Breast epithelium (tissue), 4 donors: ENCODE measurements around the gene LHFPL3. TPM values are rescaled to one million over a fixed set of nuclear protein-coding genes. Genes with fewer than 3 reads are reported as not detected.

ENCODE experiments used
- DNase-seq, 2 donors: peaks; one replicate each; pipeline ENCODE4 v3.0.0-alpha.2; 2019; ENCODE audit warnings: low spot score in 2 of 2
- H3K27ac ChIP-seq, 2 donors: fragments of 200-600 bp; sonication (generic) in 1 of 2; one replicate each; pipeline ENCODE4 v1.5.1; 2016 to 2019; ENCODE audit warnings: mild to moderate bottlenecking in 1 of 2
- H3K27me3 ChIP-seq, 2 donors: fragments of 200-600 bp; sonication (generic) in 1 of 2; one replicate each; pipeline versions ENCODE4 v1.5.1 to v1.6.0; 2017 to 2019; ENCODE audit warnings: control low read depth in 1 of 2, mild to moderate bottlenecking in 1 of 2
- H3K36me3 ChIP-seq: fragments of 200-600 bp; one replicate; pipeline ENCODE4 v1.5.1; 2019
- H3K4me1 ChIP-seq, 2 donors: fragments of 200-600 bp; sonication (generic); one replicate each; pipeline ENCODE4 v1.5.1; 2016 to 2019; ENCODE audit warnings: control low read depth in 1 of 2
- H3K4me3 ChIP-seq, 3 donors: fragments of 200-600 bp; sonication (generic); 1 replicate in 2 of 3; 2 replicates in 1 of 3; pipeline ENCODE4 v1.5.1; 2016 to 2019; ENCODE audit warnings: mild to moderate bottlenecking in 3 of 3, moderate library complexity in 2 of 3
- H3K9me3 ChIP-seq, 2 donors: fragments of 200-600 bp; sonication (generic) in 1 of 2; one replicate each; pipeline ENCODE4 v1.5.1; 2016 to 2019; ENCODE audit warnings: control low read depth in 1 of 2
- POLR2A ChIP-seq: fragments of 450-650 bp; IDR thresholded peaks from one replicate; pipeline ENCODE4 v1.6.1; 2016; ENCODE audit warnings: antibody characterized with exemption, mild to moderate bottlenecking, moderate library complexity
- POLR2AphosphoS5 ChIP-seq, 3 donors: sonication (generic); formaldehyde crosslinking; IDR thresholded peaks; one replicate each; pipeline ENCODE4 v1.6.1; 2017; ENCODE audit warnings: antibody characterized with exemption in 3 of 3
- intact Hi-C: fragments of 100-400 bp; cut with DNase I; formaldehyde crosslinking; loops from one replicate; pipeline ENCODE4 v1.15.1; 2023; ENCODE audit warnings: low total_unique reads
- total RNA-seq, 3 donors: library from RNA; depleted of rRNA; stranded (reverse); fragments of >200 nt; gene quantifications; one replicate each; pipeline ENCODE4 v1.1.0, GENCODE V29; 2016
- TF ChIP-seq, protein P1 (sequence below), 3 donors: fragments of 450-650 bp; IDR thresholded peaks; one replicate each; pipeline ENCODE4 v1.5.1; 2016 to 2017; ENCODE audit warnings: antibody characterized with exemption in 3 of 3, mild to moderate bottlenecking in 3 of 3, moderate library complexity in 3 of 3

LHFPL3 gene
- total RNA-seq, 3 donors from 2014 or later = not detected

- TF ChIP-seq POLR2AphosphoS5 (IDR thresholded peaks at IDR 0.05) (no peak), POLR2A (no peak)
- TF ChIP-seq, protein P1, sequence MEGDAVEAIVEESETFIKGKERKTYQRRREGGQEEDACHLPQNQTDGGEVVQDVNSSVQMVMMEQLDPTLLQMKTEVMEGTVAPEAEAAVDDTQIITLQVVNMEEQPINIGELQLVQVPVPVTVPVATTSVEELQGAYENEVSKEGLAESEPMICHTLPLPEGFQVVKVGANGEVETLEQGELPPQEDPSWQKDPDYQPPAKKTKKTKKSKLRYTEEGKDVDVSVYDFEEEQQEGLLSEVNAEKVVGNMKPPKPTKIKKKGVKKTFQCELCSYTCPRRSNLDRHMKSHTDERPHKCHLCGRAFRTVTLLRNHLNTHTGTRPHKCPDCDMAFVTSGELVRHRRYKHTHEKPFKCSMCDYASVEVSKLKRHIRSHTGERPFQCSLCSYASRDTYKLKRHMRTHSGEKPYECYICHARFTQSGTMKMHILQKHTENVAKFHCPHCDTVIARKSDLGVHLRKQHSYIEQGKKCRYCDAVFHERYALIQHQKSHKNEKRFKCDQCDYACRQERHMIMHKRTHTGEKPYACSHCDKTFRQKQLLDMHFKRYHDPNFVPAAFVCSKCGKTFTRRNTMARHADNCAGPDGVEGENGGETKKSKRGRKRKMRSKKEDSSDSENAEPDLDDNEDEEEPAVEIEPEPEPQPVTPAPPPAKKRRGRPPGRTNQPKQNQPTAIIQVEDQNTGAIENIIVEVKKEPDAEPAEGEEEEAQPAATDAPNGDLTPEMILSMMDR (IDR thresholded peaks at IDR 0.05) = no peak
- no peak for DNase-seq
- Histone ChIP-seq H3K4me1 (no peaks in the 10 kb centered on the region), H3K4me3 (no peak overlapping the region), H3K9me3 (no peaks in the 10 kb centered on the region), H3K27ac (no peak overlapping the region), H3K27me3 (peaks cover 0 to 5% of the 10 kb centered on the region in 2 donors), H3K36me3 (no peaks in the 10 kb centered on the region)
- intact Hi-C loops = no loop called here
Observed at GRCh38 chr7:104805449-104806317, 477.3 kb downstream of the LHFPL3 start.

DNA sequence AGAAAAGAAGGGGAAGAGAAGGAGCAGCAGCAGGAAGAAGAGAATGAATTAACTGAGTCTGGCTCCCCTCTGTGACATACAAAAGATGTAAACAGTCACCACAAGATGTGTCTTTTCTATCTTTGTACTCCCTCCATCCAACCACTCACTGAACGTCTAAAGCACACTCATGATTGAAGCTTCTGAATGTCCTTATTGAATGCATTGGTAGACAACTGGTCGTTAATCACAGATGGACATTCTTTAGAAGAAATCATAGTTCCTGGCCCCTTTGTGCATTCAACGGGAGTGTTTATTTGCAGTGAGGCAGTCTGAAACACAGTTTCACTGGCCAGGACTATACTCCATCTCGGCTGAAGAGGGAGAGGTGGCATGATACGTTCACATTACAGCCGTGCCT lies 479.3 kb downstream of the LHFPL3 start:
- H3K4me3 ChIP-seq = no peak overlapping the region
- intact Hi-C loops = no loop called here
- no peak for DNase-seq
- no peaks in the 10 kb centered on the region for H3K36me3 ChIP-seq
- H3K4me1 ChIP-seq = no peaks in the 10 kb centered on the region
- H3K27ac ChIP-seq = no peak overlapping the region
- H3K9me3 ChIP-seq = no peaks in the 10 kb centered on the region
- H3K27me3 ChIP-seq = peaks cover 0 to 5% of the 10 kb centered on the region in 2 donors
- TF ChIP-seq POLR2A (no peak), POLR2AphosphoS5 (IDR thresholded peaks at IDR 0.05) (no peak)
- TF ChIP-seq, protein P1 (IDR thresholded peaks at IDR 0.05) = no peak

GRCh38 chr7:104809906-104810305 lies 481.5 kb downstream of the LHFPL3 start:
- H3K27me3 ChIP-seq = peaks cover 0 to 5% of the 10 kb centered on the region in 2 donors
- H3K4me1 ChIP-seq = no peaks in the 10 kb centered on the region
- DNase-seq = no peak
- H3K9me3 ChIP-seq = no peaks in the 10 kb centered on the region
- H3K27ac ChIP-seq = no peak overlapping the region
- H3K4me3 ChIP-seq = no peak overlapping the region
- TF ChIP-seq, protein P1 (IDR thresholded peaks at IDR 0.05) = no peak
- no peak for TF ChIP-seq POLR2AphosphoS5 (IDR thresholded peaks at IDR 0.05)
- TF ChIP-seq POLR2A = no peak
- intact Hi-C loops = no loop called here
- no peaks in the 10 kb centered on the region for H3K36me3 ChIP-seq

DNA sequence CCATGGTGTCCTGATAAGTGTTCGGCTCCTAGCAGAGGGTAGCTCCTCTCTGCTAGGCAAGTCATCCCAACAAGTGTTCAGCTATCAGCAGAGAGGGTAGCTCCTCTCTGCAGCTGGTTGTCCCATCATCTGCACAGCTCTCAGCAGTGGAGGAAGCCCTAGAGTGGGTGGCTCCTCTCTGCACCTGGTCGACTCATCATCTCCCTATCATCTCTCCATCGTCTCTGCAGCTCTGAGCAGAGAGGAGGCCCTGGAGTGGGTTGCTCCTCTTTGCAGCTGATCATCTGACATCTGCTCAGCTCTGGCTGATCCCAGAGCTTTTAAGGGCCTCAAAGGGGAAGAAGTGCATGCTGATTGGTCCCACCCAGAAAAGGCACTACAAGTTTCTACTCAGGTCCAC lies 485.7 kb downstream of the LHFPL3 start:
- DNase-seq = no peak
- Histone ChIP-seq H3K9me3 (no peaks in the 10 kb centered on the region), H3K27ac (no peak overlapping the region), H3K4me1 (no peaks in the 10 kb centered on the region), H3K27me3 (peaks cover 0 to 5% of the 10 kb centered on the region in 2 donors), H3K36me3 (no peaks in the 10 kb centered on the region), H3K4me3 (no peak overlapping the region)
- no peak for TF ChIP-seq POLR2A
- TF ChIP-seq, protein P1 (IDR thresholded peaks at IDR 0.05) = no peak
- TF ChIP-seq POLR2AphosphoS5 (IDR thresholded peaks at IDR 0.05) = no peak
- intact Hi-C loops = no loop called here

DNA sequence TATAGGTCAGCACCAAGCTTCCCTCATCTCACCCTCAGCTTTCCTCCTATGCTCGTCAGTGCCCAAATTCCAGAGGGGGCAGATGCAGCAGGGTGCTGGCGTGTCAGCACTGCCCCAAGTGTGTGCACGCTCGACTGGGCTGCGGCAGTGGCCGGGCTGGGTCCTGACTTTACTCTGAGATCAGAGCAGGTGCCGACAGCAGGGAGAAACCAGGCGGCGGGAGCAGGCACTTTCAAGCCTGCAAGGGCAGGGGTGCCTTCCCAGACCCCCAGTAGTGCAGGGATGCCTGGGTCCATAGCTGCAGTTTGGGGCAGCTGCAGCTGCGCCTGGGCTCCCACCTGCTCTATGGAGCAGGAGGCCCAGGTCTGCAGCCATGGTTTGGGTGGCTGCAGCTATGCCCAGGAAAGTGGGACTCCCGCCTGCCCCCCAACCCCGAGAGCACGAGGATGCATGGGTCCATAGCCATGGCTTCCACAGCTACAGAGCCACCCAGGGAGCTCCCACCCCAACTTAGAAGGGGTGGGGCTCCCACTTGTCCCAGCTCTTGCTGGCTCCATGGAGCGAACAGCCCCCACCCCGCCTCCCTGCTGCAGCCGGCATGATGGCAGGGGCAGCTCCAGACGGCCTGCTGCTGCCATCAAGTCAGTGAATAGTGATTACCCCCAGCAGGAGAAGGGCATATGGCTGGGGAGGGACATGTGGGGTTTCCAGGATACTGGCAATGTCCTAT lies 486.4 kb downstream of the LHFPL3 start:
- no peaks in the 10 kb centered on the region for H3K9me3 ChIP-seq
- H3K4me1 ChIP-seq = no peaks in the 10 kb centered on the region
- DNase-seq = no peak
- TF ChIP-seq, protein P1 (IDR thresholded peaks at IDR 0.05) = no peak
- TF ChIP-seq POLR2A = no peak
- no peak for TF ChIP-seq POLR2AphosphoS5 (IDR thresholded peaks at IDR 0.05)
- H3K27ac ChIP-seq = no peak overlapping the region
- H3K36me3 ChIP-seq = no peaks in the 10 kb centered on the region
- H3K4me3 ChIP-seq = no peak overlapping the region
- peaks cover 0 to 5% of the 10 kb centered on the region in 2 donors for H3K27me3 ChIP-seq
- intact Hi-C loops = loop anchor here (5.0 kb wide), 1 partner anchor 1288 kb away; no protein-coding TSS in a partner anchor
